ENCODE measurements around the gene RTP5. TPM values are rescaled to one million over a fixed set of nuclear protein-coding genes. Genes with fewer than 3 reads are reported as not detected.
A peak's percentile ranks its signal among the peaks of the same experiment; 100 is the strongest.
"Not testable (repeated sequence)": the region's sequence is repeated elsewhere in the genome, so short reads cannot be mapped to it uniquely, and the experiment has no call there.

RTP5 gene
- total RNA-seq, 3 donors from 2014 or later: not detected

- Histone ChIP-seq H3K4me3 (no peak overlapping the region), H3K9me3 (no peaks in the 10 kb centered on the region), H3K4me1 (ENCODE audit: low read depth) (no peaks in the 10 kb centered on the region), H3K36me3 (ENCODE audit: low read depth) (no peaks in the 10 kb centered on the region)
- no peak for TF ChIP-seq CTCF (IDR thresholded peaks at IDR 0.05)
- intact Hi-C loops (cut with DNase I, micrococcal nuclease): no loop called here
- DNase-seq (no peak), ATAC-seq (no peak)
Measured at GRCh38 chr2:241906826-241907570, 37.5 kb downstream of the RTP5 start.

GRCh38 chr2:241907831-241908230, 38.3 kb downstream of the RTP5 start:
- ATAC-seq; intact Hi-C loops (cut with DNase I, micrococcal nuclease); H3K4me1 ChIP-seq (ENCODE audit: low read depth); H3K4me3 ChIP-seq; DNase-seq; H3K9me3 ChIP-seq; H3K36me3 ChIP-seq (ENCODE audit: low read depth): not testable (repeated sequence)

GRCh38 chr2:241908686-241909420, 39.3 kb downstream of the RTP5 start:
- no peak for TF ChIP-seq CTCF (IDR thresholded peaks at IDR 0.05)
- Histone ChIP-seq H3K9me3 (no peaks in the 10 kb centered on the region), H3K4me1 (ENCODE audit: low read depth) (no peaks in the 10 kb centered on the region), H3K4me3 (no peak overlapping the region), H3K36me3 (ENCODE audit: low read depth) (no peaks in the 10 kb centered on the region)
- DNase-seq (no peak), ATAC-seq (no peak)
- intact Hi-C loops (cut with DNase I, micrococcal nuclease): no loop called here

GRCh38 chr2:241909769-241910168, 40.2 kb downstream of the RTP5 start:
- Histone ChIP-seq H3K4me1 (ENCODE audit: low read depth) (no peaks in the 10 kb centered on the region), H3K36me3 (ENCODE audit: low read depth) (no peaks in the 10 kb centered on the region), H3K4me3 (no peak overlapping the region), H3K9me3 (no peaks in the 10 kb centered on the region)
- no peak for ATAC-seq
- peak in 1 of 3 donors; percentile 14 for DNase-seq
- no peak for TF ChIP-seq CTCF (IDR thresholded peaks at IDR 0.05)
- intact Hi-C loops (cut with DNase I, micrococcal nuclease): no loop called here

GRCh38 chr2:241910604-241911520, 41.3 kb downstream of the RTP5 start:
- intact Hi-C loops (cut with DNase I, micrococcal nuclease): no loop called here
- ATAC-seq (no peak), DNase-seq (peak in 1 of 3 donors; percentile 31)
- no peaks in the 10 kb centered on the region for H3K9me3 ChIP-seq
- H3K36me3 ChIP-seq (ENCODE audit: low read depth): no peaks in the 10 kb centered on the region
- H3K4me1 ChIP-seq (ENCODE audit: low read depth): no peaks in the 10 kb centered on the region
- no peak overlapping the region for H3K4me3 ChIP-seq
- TF ChIP-seq CTCF (IDR thresholded peaks at IDR 0.05): no peak

Data from mucosa of descending colon (tissue), 3 donors.